Calu3 (cell line): Measurements from ENCODE around the gene EHMT1. TPM values are rescaled to one million over a fixed set of nuclear protein-coding genes. Genes with fewer than 3 reads are reported as not detected.
"Not testable (repeated sequence)": the region's sequence is repeated elsewhere in the genome, so short reads cannot be mapped to it uniquely, and the experiment has no call there.

ENCODE experiments used
- BruUV-seq: library from RNA; stranded (reverse); fragments of 400-500 nt; replicated peaks from 2 replicates; lab custom pipeline; 2021; lab: Mats Ljungman, UMichigan
- CTCF ChIA-PET: fragments of 300-600 bp; sonication (Branson Sonifier 250); formaldehyde crosslinking; loops from one replicate; lab custom pipeline; 2022; ENCODE audit warnings: antibody characterized with exemption; lab: Charles Lee
- DNase-seq: peaks from one replicate; pipeline ENCODE4 v3.0.0; 2022
- H3K27ac Mint-ChIP-seq: one replicate; pipeline ENCODE4 v1.8.0; 2022; ENCODE audit warnings: mixed read lengths; ENCODE audit not compliant: unreplicated experiment
- H3K27me3 Mint-ChIP-seq: one replicate; pipeline ENCODE4 v1.8.0; 2022; ENCODE audit warnings: mixed read lengths; ENCODE audit not compliant: unreplicated experiment
- H3K36me3 Mint-ChIP-seq: one replicate; pipeline ENCODE4 v1.8.0; 2022; ENCODE audit warnings: mild to moderate bottlenecking, moderate library complexity, mixed read lengths; ENCODE audit not compliant: insufficient read depth, unreplicated experiment
- H3K4me1 Mint-ChIP-seq: one replicate; pipeline ENCODE4 v1.8.0; 2022; ENCODE audit warnings: mild to moderate bottlenecking, low read depth, mixed read lengths; ENCODE audit not compliant: unreplicated experiment
- H3K4me3 Mint-ChIP-seq: one replicate; pipeline ENCODE4 v1.8.0; 2022; ENCODE audit warnings: mild to moderate bottlenecking, low read depth, moderate library complexity, mixed read lengths; ENCODE audit not compliant: unreplicated experiment
- H3K9me3 Mint-ChIP-seq: one replicate; pipeline ENCODE4 v1.8.0; 2022; ENCODE audit warnings: low read depth, mixed read lengths; ENCODE audit not compliant: unreplicated experiment
- intact Hi-C: fragments of 100-400 bp; cut with micrococcal nuclease; formaldehyde crosslinking; loops from one replicate; pipeline ENCODE4 v1.10.0; 2022; ENCODE audit not compliant: unreplicated experiment
- total RNA-seq: library from RNA; stranded (reverse); gene quantifications from 2 replicates; pipeline ENCODE4 v1.2.3, GENCODE V29; 2022
- TF ChIP-seq, protein P1 (sequence below): fragments of 200-600 bp; IDR thresholded peaks from one replicate; pipeline ENCODE4 v1.8.0; 2022; ENCODE audit warnings: antibody characterized with exemption; ENCODE audit not compliant: unreplicated experiment

The EHMT1 gene
- total RNA-seq, 1 experiment from 2014 or later, result 56.0 TPM

DNA sequence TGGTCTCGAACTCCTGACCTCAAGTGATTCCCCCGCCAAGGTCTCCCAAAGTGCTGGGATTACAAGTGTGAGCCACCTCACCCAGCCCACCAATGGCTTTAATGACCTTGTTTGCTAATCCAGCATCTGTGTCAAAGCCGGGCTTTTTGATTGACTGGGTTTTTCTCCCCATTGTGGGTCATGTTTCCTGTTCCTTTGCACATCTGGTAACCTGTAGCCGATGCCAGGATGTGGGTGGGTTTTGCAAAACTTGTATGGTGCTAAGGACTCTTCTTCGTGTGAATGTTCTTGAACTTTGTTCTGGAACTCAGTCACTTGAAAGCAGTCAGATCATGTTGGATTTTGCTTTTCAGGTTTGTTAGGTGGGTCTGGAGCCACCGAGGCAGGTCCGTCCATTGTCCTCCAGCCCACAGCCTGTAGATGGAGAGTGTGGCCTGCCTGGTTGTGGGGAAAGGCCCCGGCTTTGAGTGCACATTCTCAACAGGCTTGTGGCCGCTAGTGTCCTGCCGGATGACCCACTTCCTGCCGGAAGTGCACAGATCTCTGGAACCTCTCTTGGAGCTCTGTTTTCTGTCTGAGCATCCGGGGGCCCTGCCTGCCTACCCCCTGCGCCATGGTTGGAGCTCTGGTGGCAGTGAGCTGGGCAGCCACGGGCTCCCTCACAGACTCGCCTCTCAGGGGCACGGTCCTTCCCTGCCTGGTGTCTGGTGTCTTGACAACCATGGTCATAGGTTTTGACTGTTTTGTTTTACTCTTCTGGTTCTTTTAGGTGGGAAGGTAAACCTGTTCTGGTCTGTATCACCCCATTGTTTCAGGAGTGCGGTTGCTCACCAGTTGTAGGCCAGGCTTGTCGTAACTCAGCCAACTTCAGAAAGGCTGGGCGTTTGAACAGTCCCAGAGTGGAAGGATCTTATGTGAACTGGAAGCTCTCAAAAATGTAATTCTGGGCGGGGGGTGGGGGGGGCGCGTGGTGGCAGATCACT is 189.2 kb downstream of the EHMT1 start:
- H3K36me3 Mint-ChIP-seq, result peaks cover 4% of the 10 kb centered on the region

DNA sequence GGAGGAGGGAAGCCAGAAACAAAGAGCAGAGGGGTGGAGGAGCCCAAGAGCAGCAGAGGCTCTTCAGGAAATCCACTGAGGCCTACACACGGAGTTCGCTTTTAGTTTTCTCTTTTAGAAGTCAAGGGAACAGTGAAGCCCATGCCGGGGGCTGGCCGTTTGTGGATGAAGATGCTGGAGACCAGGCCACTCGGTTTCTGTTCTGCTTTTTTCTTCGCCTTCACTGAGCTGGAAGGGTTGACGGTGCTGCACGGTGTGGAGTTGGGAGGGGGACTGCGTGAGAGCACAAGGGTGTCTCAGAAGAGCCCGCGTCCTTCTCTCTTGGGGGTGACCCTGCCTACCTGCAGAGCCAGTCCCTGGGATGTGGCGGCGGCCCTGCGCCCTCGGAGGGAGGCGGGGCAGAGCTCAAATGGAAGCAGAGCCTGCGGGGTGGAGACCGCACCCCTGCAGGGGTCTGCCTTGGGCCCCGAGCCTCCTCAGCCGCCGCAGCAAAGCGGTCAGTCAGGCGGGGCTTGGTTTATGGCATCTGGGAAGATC is 190.3 kb downstream of the EHMT1 start:
- H3K27me3 Mint-ChIP-seq, result no peaks in the 10 kb centered on the region
- H3K9me3 Mint-ChIP-seq, result no peaks in the 10 kb centered on the region
- no peak overlapping the region for H3K27ac Mint-ChIP-seq
- CTCF ChIA-PET, result interaction anchor here (0.7 kb wide), 1 partner anchor 14 kb away, joined by 3 read pairs; no protein-coding TSS in a partner anchor
- H3K36me3 Mint-ChIP-seq, result peaks cover 4% of the 10 kb centered on the region
- TF ChIP-seq, protein P1, sequence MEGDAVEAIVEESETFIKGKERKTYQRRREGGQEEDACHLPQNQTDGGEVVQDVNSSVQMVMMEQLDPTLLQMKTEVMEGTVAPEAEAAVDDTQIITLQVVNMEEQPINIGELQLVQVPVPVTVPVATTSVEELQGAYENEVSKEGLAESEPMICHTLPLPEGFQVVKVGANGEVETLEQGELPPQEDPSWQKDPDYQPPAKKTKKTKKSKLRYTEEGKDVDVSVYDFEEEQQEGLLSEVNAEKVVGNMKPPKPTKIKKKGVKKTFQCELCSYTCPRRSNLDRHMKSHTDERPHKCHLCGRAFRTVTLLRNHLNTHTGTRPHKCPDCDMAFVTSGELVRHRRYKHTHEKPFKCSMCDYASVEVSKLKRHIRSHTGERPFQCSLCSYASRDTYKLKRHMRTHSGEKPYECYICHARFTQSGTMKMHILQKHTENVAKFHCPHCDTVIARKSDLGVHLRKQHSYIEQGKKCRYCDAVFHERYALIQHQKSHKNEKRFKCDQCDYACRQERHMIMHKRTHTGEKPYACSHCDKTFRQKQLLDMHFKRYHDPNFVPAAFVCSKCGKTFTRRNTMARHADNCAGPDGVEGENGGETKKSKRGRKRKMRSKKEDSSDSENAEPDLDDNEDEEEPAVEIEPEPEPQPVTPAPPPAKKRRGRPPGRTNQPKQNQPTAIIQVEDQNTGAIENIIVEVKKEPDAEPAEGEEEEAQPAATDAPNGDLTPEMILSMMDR, result no peak
- no peak overlapping the region for H3K4me3 Mint-ChIP-seq
- no peak for DNase-seq
- no TSS peak for BruUV-seq
- intact Hi-C loops, result no loop called here
- no peaks in the 10 kb centered on the region for H3K4me1 Mint-ChIP-seq

More for the DNA sequence above, 189.2 kb downstream of the EHMT1 start:
- TF ChIP-seq, protein P1, result no peak
- no peak for DNase-seq
- no TSS peak for BruUV-seq
- CTCF ChIA-PET, result interaction anchor here (0.7 kb wide), 1 partner anchor 13 kb away, joined by 3 read pairs; no protein-coding TSS in a partner anchor
- Mint-ChIP-seq H3K9me3 (no peaks in the 10 kb centered on the region), H3K27ac (no peak overlapping the region), H3K27me3 (no peaks in the 10 kb centered on the region), H3K4me3 (no peak overlapping the region), H3K4me1 (no peaks in the 10 kb centered on the region)
- intact Hi-C loops, result no loop called here

DNA sequence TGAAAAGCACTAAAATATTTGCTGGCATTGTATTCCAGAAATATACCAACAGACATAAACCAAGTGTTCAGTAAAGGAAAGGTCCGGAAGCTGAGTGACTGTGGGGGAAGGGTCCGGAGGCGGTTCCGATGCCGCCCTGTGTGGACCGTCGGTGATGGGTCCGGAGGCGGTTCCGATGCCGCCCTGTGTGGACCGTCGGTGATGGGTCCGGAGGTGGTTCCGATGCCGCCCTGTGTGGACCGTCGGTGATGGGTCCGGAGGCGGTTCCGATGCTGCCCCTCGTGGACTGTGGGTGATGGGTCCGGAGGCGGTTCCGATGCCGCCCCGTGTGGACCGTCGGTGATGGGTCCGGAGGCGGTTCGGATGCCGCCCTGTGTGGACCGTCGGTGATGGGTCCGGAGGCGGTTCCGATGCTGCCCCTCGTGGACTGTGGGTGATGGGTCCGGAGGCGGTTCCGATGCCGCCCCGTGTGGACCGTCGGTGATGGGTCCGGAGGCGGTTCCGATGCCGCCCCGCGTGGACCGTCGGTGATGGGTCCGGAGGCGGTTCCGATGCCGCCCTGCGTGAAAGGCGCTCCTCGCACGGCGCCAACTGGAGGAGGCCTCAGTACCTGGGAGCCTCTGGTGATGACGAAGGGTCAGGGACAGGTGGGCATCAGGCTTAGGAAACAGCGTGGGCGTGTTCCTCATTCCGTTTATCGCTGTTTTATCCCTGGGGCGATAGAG is 191.1 kb downstream of the EHMT1 start:
- BruUV-seq, H3K9me3 Mint-ChIP-seq, H3K4me3 Mint-ChIP-seq, H3K4me1 Mint-ChIP-seq, CTCF ChIA-PET, H3K27me3 Mint-ChIP-seq, intact Hi-C loops, DNase-seq, H3K27ac Mint-ChIP-seq, H3K36me3 Mint-ChIP-seq: not testable (repeated sequence)

DNA sequence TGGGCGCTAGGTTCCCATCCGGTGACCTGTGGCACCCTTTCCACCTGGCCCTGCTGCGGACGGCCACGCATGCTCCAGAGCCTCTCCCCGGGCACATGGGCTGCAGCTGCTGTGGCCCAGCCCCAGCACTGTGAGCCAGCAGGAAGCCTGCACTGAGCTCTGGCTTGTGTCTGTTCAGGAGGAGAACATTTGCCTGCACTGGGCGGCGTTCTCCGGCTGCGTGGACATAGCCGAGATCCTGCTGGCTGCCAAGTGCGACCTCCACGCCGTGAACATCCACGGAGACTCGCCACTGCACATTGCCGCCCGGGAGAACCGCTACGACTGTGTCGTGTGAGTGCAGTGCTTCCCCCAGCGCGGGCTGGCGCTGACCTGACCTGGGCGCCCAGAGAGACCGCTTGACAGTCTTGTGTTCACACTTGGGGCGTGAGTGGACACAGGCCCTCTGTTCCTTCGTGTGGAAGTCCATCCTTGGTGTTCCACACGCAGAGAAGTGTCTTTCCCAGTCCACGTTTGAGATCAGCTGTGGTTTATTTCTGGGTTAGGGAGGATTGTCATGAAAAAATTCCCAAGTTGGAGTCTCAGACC is 192.6 kb downstream of the EHMT1 start:
- intact Hi-C loops, result no loop called here
- CTCF ChIA-PET, result no interaction called here
- H3K36me3 Mint-ChIP-seq, result peaks cover 11% of the 10 kb centered on the region

More for the DNA sequence above, 192.6 kb downstream of the EHMT1 start:
- H3K4me1 Mint-ChIP-seq, result no peaks in the 10 kb centered on the region
- H3K4me3 Mint-ChIP-seq, result no peak overlapping the region
- TF ChIP-seq, protein P1, result no peak
- H3K27ac Mint-ChIP-seq, result no peak overlapping the region
- DNase-seq, result no peak
- no peaks in the 10 kb centered on the region for H3K27me3 Mint-ChIP-seq
- BruUV-seq, result no TSS peak
- H3K9me3 Mint-ChIP-seq, result no peaks in the 10 kb centered on the region
